GM18511 (cell line): Measurements from ENCODE around the gene ZNF519.
"Not testable (repeated sequence)": the region's sequence is repeated elsewhere in the genome, so short reads cannot be mapped to it uniquely, and the experiment has no call there.

Source experiments
- ATAC-seq: cut with Tn5 transposase; IDR thresholded peaks from one replicate; pipeline ENCODE4 v1.9.1; 2021; ENCODE audit warnings: mild to moderate bottlenecking, moderate library complexity; ENCODE audit not compliant: unreplicated experiment

ZNF519 gene

DNA sequence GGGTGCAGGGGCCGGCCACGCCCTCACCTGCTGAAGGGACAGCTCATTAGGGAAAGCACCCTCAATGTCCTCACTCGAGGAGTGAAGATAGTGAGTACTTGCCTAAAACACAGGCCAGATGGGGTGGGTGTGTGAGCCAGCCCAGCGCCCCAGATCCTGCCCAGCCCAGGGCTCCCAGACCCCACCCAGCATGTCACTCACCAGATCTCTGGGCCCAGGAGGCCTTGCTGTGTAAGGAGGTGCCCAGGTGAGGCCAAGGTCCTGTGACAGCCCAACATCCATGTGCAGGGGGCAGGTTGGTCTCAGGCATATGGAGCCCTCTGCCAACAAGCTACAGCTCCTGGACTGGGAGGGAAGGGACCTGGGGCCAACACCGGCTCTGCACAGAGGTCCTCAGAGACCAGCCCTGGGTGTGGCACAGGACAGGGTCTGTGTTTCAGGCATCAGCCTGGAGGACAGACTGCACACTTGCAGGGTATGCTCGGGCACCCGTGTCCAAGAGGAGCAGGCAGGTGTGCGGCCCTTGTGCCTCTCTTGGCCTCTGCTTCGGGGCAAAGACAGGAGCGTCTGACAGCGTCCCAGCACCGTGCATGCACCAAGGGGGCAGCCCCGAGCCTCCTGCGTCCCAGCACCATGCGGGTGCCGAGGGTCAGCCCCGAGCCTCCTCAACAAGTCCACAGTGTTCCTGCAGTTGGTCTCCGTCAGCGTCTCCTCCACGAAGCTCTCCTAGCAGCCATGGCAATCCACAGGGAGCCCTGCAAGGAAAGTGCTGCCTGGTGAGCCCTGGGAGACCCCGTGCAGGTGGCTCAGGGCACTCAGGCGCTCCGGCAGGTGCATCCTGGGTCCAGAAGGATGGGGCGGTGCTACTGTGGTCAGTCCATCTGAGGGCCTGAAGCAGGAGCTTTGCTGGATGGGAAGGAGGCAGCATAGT, 16.0 kb upstream of the ZNF519 start:
- not testable (repeated sequence) for ATAC-seq

DNA sequence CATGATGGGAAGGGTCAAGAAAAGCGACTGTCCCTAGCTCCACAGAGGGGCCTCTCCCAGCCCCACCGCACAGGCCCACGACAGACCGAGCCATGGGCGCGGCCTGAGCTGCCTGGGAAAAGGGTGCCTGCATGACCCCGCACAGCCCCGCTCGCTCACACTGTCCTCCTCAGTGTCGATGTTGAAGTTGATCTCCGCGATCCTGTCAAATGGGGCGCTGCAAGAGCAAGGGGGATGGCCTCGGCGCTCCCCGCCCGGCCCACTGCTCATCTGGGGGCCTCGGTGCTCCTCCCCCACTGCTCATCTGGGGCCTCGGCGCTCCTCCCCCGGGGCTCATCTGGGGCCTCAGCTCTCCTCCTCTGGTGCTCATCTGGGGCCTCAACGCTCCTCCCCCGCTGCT, 14.5 kb upstream of the ZNF519 start:
- not testable (repeated sequence) for ATAC-seq

DNA sequence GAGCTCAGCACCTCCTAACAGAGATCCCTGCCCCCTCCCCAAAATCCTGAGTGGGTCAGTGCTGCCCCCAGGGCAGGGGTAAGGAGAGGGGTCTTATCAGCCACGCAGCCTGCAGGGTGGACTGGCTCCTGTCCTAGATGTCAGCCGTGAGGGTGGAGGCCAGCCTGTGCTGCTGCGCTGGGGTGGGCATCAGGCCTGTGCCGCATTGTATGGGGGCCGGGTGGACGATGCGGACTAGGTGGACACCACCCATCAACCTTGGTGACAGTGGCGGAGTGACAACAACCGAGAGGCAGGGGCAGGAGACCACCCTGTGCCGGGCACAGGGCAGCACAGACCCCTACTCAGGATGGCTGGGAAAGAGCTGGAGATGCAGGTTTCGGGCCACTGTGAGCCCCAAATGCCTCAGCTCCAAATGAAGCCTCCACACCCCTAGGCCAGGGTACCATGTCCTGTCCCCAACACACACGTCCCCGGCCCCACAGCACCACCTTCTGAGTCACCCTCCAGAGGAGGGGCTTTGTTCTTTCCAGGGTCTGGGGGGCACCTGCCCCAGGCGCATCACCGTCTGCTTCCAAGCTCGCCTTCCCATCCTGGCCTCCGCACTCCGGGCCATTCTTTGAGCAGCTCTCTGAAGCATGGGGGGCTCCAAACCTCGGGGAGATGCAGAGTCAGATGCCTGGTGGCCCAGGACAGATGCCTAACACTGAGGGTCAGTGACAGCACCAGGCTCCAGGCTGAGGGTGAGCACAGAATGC, 13.5 kb upstream of the ZNF519 start:
- not testable (repeated sequence) for ATAC-seq

DNA sequence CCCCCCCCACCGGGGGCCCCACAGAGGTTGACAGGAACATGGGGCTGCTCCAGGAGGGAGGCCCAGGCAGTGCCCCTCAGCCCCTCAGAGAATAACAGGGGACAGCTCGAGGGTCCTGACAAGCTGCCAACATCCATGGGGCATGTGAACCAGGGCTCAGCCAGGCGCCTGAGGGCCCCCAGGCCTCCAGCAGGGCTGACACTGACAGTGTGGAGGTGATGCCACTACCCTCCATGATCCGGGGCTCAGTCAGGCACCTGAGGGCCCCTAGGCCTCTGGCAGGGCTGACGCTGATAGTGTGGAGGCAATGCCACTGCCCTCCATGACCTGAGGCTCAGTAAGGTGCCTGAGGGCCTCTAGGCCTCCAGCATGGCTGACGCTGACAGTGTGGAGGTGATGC, 12.8 kb upstream of the ZNF519 start:
- ATAC-seq = not testable (repeated sequence)

DNA sequence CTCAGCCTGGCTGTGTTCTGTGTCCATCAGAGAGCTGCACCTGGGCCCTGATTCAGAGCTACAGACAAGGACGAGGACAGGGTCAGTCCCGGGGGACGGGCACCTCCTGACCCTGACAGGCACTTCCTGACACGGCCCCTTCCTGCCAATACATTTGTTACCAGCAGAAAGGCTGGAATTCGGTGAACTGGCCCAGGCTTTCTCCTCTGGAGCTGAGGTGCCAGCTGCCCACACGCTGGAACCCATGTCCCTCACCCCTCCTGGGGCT, 12.3 kb upstream of the ZNF519 start:
- ATAC-seq = no peak

DNA sequence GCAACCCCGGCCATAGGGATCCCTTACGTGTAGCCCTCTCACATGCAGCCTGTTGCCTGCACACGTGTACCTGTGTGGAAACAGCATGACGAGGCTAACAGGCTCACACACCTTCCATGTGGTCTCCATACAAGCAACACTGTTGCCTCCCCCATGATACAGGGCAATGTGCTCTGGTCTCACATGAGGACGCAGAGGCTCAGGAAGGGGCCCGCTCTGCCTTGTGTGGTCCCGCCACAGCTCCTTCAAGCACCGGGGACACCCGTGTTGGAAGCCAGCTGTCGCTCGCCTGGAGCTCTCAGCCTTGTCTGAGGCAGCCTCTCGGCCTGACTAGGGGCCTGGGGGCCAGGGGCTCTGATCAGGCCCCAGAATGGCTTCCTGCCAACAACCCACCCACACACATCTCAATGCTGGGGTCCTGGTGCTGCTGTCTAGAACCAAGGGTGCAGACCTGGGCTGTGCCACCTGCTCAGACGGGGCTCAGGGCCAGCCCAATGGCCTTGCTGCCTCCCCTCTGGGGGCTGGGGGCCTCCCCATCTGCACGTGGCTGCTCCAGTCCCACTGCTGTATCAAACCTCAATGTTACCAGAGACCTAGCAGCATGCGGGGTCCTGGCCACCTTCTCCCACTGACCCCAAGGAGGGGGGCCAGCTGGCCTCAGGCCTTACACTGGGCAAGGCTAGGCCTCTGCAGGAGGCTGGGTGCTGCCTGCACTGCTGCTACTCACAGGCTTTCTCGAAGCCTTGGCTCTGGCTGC, 11.8 kb upstream of the ZNF519 start:
- not testable (repeated sequence) for ATAC-seq

DNA sequence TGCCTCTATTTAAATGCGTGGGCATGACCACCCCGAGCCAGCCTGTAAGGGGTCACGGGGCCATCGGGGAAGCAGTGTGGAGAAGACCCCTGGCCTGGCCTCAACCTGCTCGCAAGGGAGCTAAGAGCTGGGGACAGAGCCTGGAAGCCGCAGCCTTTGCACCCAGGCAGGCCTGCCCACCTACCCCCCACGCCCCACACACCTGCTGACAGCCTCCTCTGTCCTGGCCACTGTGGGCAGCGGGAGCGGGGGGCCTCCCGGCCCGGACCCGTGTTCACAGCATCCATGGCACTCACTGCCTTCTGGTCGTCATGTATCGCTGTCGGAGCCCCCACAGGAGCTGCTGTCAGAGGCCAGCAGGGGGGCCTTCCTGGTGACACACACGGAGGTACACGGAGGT, 11.2 kb upstream of the ZNF519 start:
- ATAC-seq = not testable (repeated sequence)

DNA sequence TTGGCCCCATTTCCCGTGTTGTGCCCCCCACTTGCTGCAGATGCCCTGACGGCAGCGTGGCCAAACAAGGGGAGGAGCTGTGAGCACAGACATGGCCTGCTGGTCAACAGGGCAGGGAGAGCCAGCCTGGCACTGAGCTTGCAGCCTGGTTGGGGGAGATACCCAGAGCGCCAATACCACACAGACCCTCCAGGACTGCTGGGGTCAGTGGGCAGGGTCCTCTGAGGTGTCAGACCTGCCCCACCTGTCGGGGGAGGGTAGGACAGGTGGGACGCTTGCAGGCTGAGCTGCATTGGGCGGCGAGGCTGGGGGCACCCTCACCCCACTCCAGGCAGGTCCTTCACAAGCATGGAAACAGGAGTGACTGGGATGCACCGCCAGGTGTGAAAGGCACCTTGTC, 9.9 kb upstream of the ZNF519 start:
- not testable (repeated sequence) for ATAC-seq

DNA sequence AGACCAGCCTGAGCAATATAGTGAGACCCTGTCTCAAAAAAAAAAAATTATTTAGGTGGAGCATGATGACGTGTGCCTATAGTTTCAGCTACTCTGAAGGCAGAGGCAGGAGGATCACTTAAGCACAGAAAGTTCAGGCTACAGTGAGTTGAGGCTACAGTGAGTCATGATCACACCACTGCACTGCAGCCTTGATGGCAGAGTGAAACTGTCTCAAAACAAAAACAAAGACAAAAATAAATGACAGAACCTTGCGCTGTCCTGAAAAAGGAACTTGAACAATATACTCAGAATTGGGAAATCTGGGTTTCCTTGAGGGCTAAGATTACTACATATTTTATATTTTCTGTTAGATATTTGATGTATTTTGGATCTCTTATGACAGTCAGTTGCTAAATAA, 7.3 kb upstream of the ZNF519 start:
- ATAC-seq = not testable (repeated sequence)

DNA sequence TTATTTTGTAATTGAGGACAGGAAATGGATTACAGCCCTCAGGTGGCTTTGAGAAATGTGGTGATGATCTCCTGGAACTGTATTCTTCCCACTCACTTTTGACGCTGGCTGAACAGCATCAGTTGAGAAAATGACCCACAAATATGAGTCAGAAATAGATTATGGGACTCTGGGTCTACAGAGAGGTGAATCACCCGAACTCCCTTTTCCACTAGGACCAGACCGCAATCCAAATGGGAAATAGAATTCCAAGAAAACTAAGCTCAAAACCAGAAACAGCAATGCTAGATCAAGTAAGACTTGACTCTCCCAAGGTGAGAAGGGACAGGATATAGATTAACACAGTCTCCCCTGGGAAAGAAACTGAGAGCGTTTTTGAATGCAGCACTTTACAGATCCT, 5.7 kb upstream of the ZNF519 start:
- ATAC-seq = not testable (repeated sequence)

DNA sequence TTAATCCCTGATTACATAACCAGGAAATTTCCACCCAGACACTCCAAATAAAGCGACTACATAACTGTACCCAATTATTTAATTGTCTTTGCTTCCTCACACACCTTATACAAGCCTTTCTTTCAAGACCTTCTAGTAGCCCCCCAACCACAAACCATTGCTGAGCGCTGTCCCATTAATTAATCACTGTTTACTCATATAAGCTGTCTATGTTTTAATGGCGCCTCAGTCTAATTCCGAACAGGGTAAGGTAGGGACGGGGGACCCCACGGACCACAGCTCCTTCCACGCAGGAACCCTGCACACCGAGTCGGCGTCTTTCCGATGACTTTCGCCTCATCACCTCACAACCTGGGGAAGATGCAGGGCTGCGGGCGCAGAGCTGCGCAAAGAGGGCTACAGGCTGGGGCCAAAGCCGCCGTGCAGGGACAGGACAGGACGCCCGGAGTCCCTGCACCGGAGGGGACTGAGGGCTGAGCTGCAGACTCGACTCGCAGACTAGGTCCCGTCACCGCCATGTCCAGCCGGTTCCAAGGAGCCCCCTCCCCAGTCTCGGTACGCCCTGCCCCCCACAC, 452 bp downstream of the ZNF519 start:
- ATAC-seq = peak; percentile 33

DNA sequence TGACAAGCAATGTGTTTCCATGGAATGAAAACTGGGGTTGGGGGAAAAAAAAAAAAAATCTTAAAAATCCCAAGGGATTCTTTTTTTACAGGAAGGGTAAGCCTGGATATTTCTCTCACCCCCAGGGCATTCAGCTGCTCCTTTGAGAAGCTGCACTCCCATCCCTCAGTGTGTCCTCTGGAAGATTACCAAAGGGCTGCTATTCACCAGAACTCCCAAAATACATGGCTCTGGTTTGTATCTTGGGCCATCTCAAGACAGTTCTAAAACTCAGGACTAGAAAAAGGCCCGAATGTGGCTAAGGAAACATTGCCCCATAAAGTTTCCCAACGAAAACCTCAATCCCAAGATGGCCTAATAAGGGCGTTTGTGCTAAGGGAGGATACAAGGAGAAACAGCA, 1.4 kb downstream of the ZNF519 start:
- ATAC-seq = not testable (repeated sequence)

DNA sequence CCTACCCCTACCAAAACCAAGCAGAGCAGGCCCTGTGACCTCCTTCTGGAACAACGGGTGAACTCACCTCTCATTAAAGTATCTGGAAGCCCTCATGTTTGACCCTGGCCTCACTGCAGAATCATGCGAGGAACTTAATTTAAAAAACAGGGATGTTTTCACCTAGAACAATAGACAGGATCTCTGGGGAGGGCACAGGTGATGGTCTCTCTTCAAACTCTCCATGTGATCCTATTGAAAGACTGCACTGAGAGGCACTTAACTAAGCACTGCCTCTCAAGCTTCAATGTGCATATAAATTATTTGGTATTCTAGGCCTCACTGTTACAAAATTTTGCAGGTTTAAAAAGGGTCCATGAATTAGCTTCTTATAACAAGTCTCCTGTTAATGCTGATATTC, 7.5 kb downstream of the ZNF519 start:
- no peak for ATAC-seq

DNA sequence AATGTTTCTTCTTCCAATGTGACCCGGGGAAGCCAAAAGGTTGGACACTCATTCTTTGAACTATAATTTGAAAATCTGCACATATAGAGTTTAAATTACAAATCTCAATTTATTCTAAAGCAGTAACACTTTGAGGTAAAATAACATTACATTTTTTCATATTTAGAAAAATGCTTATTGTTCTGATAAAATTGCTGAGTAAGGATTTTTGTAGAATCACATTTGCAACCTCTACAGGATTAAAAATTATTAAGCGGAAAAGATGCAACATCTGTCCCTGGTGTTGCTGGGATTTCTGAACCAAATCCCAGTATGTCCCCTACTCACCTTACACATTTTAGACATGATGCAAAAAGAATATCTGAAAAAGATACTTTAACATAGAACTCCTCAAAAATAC, 10.1 kb downstream of the ZNF519 start:
- no peak for ATAC-seq

DNA sequence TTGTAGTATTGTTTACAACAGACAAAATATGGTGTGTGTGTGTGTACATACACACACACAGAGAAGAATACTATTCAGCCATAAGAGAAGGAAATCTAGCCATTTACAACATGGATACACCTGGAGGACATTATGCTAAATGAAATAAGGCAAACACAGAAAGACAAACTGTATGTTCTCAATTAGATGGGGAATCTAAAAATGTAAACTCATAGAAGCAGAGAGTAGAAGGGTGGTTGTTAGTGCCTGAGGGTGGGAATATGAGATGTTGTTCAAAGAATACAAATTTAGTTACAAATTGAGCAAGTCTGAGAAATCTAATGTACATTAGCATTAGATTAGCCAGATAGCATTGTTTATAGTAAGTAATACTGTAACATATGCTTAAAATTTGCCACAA, 11.3 kb downstream of the ZNF519 start:
- ATAC-seq = no peak

DNA sequence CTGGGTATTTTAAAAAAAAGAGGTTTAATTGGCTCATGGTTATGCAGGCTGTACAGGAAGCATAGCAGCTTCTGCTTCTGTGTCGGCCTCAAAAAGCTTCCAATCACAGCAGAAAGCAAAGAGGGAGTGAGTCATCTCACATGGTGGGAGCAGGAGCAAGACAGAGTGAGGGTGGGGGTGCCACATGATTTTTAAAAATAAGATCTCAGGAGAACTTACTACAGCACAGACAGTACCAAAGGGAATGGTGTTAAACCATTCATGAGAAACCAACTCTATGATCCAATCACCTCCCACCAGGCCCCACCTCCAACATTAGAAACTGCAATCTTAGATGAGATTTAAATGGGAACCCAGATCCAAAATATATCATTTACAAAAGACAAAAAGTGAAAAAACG, 14.6 kb downstream of the ZNF519 start:
- ATAC-seq = no peak

DNA sequence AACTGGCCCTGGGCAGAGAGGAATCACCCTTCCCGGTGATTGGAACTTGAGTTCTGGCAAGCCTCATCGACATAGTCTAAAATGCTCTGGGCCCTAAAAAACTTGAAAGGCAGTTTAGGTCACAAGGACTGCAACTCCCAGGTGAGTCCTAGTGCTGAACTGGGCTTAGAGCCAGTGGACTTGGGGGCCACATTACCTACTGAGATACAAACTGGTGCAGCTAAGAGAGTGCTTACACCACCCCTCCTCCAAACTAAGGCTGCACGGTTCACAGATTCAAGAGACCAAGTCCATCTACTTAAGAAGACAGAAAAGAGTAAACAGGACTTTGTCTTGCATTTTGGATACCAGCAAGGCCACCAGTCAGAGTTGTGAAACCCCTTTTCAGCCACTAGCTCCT, 25.3 kb downstream of the ZNF519 start:
- no peak for ATAC-seq

DNA sequence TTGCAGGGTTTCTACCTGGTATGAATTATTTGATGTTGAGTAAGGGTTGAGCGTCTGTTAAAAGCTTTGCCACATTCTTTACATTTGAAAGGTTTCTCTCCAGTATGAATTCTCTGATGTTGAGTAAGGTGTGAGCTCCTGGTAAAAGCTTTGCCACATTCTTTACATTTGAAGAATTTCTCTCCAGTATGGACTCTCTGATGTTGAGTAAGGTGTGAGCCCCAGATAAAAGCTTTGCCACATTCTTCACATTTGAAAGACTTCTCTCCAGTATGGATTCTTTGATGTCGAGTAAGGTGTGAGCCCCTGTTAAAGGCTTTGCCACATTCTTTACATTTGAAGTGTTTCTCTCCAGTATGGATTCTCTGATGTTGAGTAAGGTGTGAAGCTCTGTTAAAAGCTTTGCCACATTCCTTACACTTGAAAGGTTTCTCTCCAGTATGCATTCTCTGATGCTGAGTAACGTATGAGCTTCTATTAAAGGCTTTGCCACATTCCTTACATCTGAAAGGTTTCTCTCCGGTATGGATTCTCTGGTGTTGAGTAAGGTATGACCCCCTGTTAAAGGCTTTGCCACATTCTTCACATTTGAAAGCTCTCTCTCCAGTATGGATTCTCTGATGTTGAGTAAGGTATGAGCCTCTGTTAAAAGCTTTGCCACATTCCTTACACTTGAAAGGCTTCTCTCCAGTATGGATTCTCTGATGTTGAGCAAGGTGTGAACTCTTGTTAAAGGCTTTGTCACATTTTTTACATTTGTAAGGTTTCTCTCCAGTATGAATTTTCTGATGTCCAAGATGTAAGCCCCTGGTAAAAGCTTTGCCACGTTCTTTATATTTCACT, 27.1 kb downstream of the ZNF519 start:
- ATAC-seq = no peak

DNA sequence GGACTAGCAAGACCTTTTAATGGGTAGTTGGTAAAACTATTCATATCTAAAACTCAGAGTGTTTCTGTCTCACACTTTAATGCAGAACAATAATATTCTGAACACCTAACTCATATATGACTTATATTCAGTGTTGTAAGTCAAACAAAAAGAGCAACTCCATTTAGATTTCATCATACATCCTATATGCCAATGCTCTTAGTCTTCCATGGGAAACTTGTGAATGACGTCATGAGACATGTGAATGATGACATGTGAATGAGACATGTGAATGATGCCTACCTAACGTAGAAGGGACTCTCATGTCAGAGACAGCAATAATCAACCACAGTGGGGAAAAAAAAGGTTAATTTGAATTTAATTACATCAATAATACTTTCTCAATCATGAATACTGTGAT, 28.0 kb downstream of the ZNF519 start:
- ATAC-seq = no peak
